Heart left ventricle (tissue), 13 donors: ENCODE data around the gene RNF175.

ENCODE experiments used
- CTCF ChIP-seq, 12 donors: fragments of 200-600 bp; sonication (generic) in 4 of 12; IDR thresholded peaks; one replicate each; pipeline versions ENCODE4 v1.5.0 to v1.8.0; 2018 to 2022; ENCODE audit warnings: antibody characterized with exemption in 12 of 12, mild to moderate bottlenecking in 5 of 12
- POLR2A ChIP-seq, 2 donors: fragments of 450-650 bp; IDR thresholded peaks; one replicate each; pipeline ENCODE4 v1.6.1; 2017; ENCODE audit warnings: antibody characterized with exemption in 2 of 2, mild to moderate bottlenecking in 2 of 2, moderate library complexity in 2 of 2
- donor health status: ischemic (EF 13 %, LVEDD 7.1; RV severe dilation, severe dysfunction).
- donor health status: DM: no; HTN: yes; CAD: no.
- donor health status: DM: no; HTN: no; CAD: no.
- donor health status: ischemic (EF 25% LVEDD 6.9; RV normal size, moderate dysfunction).
- donor health status: ischemic (EF 25% LVEDD 5.7; RV mildly dilated, moderate dysfunction).
- donor health status: ischemic (EF 35%, LVEDD 5.7; RV mildly dilated, moderate dysfunction).
- donor health status: nonischemic (EF 11% LVEDD 7.7; RV severe dilation, severe dysfunction).
- donor health status: DM: yes; HTN: yes; CAD: no.
- donor health status: PGD.
- donor health status: ischemic (EF 29% LVEDD 5.4; RV normal size, mild dysfunction).
- donor health status: nonischemic (EF 23%, LVEDD 6.1; RV moderate dilation, normal function).

GRCh38 chr4:153676486-153676885, 83.3 kb downstream of the RNF175 start:
- TF ChIP-seq CTCF (IDR thresholded peaks at IDR 0.05) (no peak), POLR2A (IDR thresholded peaks at IDR 0.05) (no peak)
